Thoracic aorta (tissue), 2 donors: ENCODE measurements around the gene CAPN8. TPM values are rescaled to one million over a fixed set of nuclear protein-coding genes. Genes with fewer than 3 reads are reported as not detected.

Experiments used
- ATAC-seq: fragments of 150-250 bp; one replicate; pipeline ENCODE4 v1.8.0; 2017; ENCODE audit warnings: low read depth; ENCODE audit not compliant: insufficient number of reproducible peaks, low FRiP score
- DNase-seq: peaks from one replicate; pipeline ENCODE4 v3.0.0-alpha.2; 2020; ENCODE audit warnings: low spot score
- H3K27ac ChIP-seq, 2 donors: fragments of 200-600 bp; sonication (generic); 1 replicate in 1 of 2; 2 replicates in 1 of 2; pipeline ENCODE4 v1.5.1; 2016; ENCODE audit warnings: mild to moderate bottlenecking in 2 of 2, moderate library complexity in 2 of 2
- H3K27me3 ChIP-seq: fragments of 200-600 bp; sonication (generic); replicated peaks from 2 replicates; pipeline ENCODE4 v1.6.0; 2016; ENCODE audit warnings: mild to moderate bottlenecking; ENCODE audit not compliant: insufficient read depth
- H3K36me3 ChIP-seq: fragments of 200-600 bp; sonication (generic); one replicate; pipeline ENCODE4 v1.5.1; 2016
- H3K4me1 ChIP-seq, 2 donors: fragments of 200-600 bp; sonication (generic); 1 replicate in 1 of 2; 2 replicates in 1 of 2; pipeline versions ENCODE4 v1.5.1 to v1.6.0; 2016; ENCODE audit warnings: low read depth in 2 of 2, mild to moderate bottlenecking in 1 of 2; ENCODE audit not compliant: control insufficient read depth in 1 of 2
- H3K4me3 ChIP-seq: fragments of 200-600 bp; sonication (generic); 2 replicates; pipeline ENCODE4 v1.5.1; 2016; ENCODE audit warnings: mild to moderate bottlenecking
- H3K9me3 ChIP-seq: fragments of 200-600 bp; sonication (generic); 2 replicates; pipeline ENCODE4 v1.5.1; 2016
- total RNA-seq, 2 donors: library from RNA; depleted of rRNA; stranded (reverse); fragments of >200 nt; gene quantifications; one replicate each; pipeline versions ENCODE4 v1.1.0 to v1.2.3, GENCODE V29; 2016
- TF ChIP-seq, protein P1 (sequence below): fragments of 200-600 bp; sonication (generic); IDR thresholded peaks from one replicate; pipeline ENCODE4 v1.5.1; 2019; ENCODE audit warnings: antibody characterized with exemption

The CAPN8 gene
- total RNA-seq, 2 donors from 2014 or later = 17.5 TPM; not detected in 1

GRCh38 chr1:223712850-223713474, 47.5 kb upstream of the CAPN8 start:
- no peak for DNase-seq
- H3K4me1 ChIP-seq = peaks cover 42 to 58% of the 10 kb centered on the region in 2 donors
- TF ChIP-seq, protein P1, sequence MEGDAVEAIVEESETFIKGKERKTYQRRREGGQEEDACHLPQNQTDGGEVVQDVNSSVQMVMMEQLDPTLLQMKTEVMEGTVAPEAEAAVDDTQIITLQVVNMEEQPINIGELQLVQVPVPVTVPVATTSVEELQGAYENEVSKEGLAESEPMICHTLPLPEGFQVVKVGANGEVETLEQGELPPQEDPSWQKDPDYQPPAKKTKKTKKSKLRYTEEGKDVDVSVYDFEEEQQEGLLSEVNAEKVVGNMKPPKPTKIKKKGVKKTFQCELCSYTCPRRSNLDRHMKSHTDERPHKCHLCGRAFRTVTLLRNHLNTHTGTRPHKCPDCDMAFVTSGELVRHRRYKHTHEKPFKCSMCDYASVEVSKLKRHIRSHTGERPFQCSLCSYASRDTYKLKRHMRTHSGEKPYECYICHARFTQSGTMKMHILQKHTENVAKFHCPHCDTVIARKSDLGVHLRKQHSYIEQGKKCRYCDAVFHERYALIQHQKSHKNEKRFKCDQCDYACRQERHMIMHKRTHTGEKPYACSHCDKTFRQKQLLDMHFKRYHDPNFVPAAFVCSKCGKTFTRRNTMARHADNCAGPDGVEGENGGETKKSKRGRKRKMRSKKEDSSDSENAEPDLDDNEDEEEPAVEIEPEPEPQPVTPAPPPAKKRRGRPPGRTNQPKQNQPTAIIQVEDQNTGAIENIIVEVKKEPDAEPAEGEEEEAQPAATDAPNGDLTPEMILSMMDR = no peak

DNA sequence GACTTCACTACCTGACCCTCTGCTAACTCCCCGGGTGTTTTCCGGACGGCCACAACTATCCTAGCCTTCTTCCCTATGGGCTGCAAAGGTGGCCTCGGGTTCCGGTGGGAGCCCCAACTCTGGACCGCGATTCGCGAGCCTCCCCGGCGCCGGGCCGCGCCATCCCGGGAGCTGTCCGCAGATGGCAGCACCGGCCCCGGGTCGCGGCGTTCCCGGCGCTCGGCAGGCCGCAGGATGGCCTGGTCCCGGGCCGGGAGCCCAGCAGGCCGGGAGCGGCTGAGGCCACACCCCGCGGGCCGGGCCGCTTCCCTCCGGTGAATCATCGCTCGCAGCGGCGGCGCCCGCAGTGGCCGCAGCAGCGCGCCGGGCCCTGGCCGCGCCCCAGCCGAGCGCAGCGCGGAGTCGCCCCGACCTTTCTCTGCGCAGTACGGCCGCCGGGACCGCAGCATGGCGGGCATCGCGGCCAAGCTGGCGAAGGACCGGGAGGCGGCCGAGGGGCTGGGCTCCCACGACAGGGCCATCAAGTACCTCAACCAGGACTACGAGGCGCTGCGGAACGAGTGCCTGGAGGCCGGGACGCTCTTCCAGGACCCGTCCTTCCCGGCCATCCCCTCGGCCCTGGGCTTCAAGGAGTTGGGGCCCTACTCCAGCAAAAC, 46.8 kb upstream of the CAPN8 start, which contains the start of gene CAPN2:
CAPN2 (plus strand) TSS at position 346 of the 656 bp plus-strand sequence; CDS start at position 448, 102 bp downstream.
- TF ChIP-seq, protein P1 = peak; percentile 72
- no peak for DNase-seq
- ATAC-seq = peak; percentile 63
- Histone ChIP-seq H3K4me1 (peaks cover 49 to 64% of the 10 kb centered on the region in 2 donors), H3K4me3 (peak within 1 kb of the TSS; percentile 97), H3K36me3 (no peaks in the 10 kb centered on the region), H3K9me3 (no peaks in the 10 kb centered on the region), H3K27ac (peak within 1 kb of the TSS; percentile 84 to 94), H3K27me3 (no peaks in the 10 kb centered on the region)

More at GRCh38 chr1:223712850-223713474, 47.5 kb upstream of the CAPN8 start:
- H3K4me3 ChIP-seq = peak overlapping the region; percentile 97
- H3K9me3 ChIP-seq = no peaks in the 10 kb centered on the region
- ATAC-seq = peak; percentile 7
- no peaks in the 10 kb centered on the region for H3K27me3 ChIP-seq
- H3K36me3 ChIP-seq = peaks cover 2% of the 10 kb centered on the region
- peak overlapping the region; percentile 84 to 94 for H3K27ac ChIP-seq

GRCh38 chr1:223711747-223712193, 46.3 kb upstream of the CAPN8 start:
- no peaks in the 10 kb centered on the region for H3K9me3 ChIP-seq
- DNase-seq = no peak
- H3K27ac ChIP-seq = peak overlapping the region; percentile 84 to 94
- H3K27me3 ChIP-seq = no peaks in the 10 kb centered on the region
- H3K4me1 ChIP-seq = peaks cover 51 to 66% of the 10 kb centered on the region in 2 donors
- ATAC-seq = no peak
- H3K36me3 ChIP-seq = no peaks in the 10 kb centered on the region
- peak overlapping the region; percentile 97 for H3K4me3 ChIP-seq
- TF ChIP-seq, protein P1 = no peak

DNA sequence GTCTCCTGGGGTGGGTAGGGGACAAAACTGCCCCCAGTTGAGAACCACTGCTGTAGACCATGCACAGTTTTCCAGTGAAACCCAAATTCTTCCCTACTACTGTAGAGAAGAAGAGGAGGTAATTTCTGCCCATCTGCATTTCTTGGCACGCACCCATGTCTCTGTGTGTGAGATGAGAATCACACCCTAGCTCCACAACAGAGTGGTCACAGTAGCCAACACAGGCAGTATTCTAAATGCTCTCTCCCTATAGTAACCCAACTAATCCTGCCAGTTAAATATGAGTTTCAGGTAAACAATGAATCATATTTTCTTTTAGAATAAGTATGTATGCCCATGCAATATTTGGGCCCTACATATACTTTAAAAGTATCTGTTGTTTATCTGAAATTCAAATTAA, 45.7 kb upstream of the CAPN8 start:
- TF ChIP-seq, protein P1 = no peak
- peak overlapping the region in 1 of 2 donors; percentile 84 for H3K27ac ChIP-seq
- H3K36me3 ChIP-seq = no peaks in the 10 kb centered on the region
- H3K4me3 ChIP-seq = no peak overlapping the region
- H3K9me3 ChIP-seq = no peaks in the 10 kb centered on the region
- DNase-seq = no peak
- peaks cover 50 to 66% of the 10 kb centered on the region in 2 donors for H3K4me1 ChIP-seq
- ATAC-seq = no peak
- H3K27me3 ChIP-seq = no peaks in the 10 kb centered on the region
